ENCODE results near the gene HSD17B12.

The HSD17B12 gene

DNA sequence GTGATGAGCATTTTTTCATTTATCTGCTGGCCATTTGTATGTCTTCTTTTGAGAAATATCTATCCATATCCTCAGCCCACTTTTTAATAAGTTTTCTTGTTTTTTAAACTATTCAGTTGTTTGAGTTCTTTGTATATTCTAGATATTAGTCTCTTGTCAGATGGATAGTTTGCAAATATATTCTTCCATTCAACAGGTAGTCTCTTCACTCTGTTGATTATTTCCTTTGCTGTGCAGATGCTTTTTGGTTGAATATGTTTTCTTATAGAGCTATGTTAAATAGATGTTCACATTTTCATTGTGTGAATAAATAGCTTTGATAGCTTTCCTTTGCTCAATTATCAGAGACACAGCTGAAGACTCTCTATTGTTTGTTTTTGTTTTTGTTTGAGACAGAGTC lies 131.9 kb downstream of the HSD17B12 start:
- no peak for DNase-seq

DNA sequence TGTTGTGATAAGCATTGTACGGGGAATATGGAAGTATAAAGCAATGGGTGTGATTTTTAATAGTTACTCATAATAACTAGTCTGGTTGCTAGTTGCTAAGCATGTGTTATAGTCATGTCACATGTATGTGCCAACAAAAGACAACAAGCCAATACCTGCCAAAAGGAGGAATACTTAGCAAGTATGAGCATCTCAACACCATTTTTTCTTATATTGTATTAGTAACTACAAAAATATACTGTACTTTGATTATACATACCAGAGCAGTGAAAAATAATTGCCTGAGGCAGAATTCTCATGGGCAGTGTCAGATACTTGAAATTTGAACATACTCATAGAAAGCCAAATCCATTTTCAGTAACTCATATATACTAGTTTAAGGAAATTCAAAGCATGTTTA lies 137.7 kb downstream of the HSD17B12 start:
- DNase-seq = no peak

DNA sequence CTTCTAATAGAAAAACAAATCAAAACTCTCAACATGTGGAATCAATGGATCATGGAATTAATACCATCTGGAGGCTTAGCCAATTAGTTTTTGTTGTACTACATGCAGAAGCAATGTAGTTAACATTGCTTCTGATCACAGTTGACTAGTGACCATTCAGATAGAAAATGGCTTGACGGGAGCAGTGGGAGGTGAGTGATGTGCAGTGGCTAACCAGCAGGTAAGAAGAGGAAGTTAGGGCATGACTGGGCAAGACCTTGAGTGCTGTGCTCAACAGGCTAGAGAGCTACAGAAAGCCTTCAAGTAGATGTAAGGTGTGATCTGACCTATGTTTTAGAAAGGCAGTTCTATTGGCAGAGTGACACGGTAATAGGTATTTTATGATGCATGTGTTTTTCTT lies 139.4 kb downstream of the HSD17B12 start:
- no peak for DNase-seq

DNA sequence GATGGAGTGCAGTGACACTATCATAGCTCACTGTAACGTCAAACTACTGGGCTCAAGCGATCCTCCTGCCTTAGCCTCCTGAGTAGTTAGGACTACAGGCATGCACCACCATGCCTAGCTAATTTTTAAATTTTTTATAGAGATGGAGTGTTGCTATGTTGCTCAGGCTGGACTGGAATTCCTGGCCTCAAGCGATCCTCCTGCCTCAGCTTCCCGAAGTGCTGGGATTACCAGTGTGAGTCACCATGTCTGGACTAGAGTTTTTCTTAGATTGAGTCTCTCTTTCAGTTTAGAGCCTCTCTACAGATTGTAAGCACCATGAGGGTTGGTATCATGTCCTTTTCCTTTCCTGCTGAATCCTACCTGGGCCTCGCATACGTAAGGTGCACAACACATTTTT lies 142.8 kb downstream of the HSD17B12 start:
- DNase-seq = no peak

DNA sequence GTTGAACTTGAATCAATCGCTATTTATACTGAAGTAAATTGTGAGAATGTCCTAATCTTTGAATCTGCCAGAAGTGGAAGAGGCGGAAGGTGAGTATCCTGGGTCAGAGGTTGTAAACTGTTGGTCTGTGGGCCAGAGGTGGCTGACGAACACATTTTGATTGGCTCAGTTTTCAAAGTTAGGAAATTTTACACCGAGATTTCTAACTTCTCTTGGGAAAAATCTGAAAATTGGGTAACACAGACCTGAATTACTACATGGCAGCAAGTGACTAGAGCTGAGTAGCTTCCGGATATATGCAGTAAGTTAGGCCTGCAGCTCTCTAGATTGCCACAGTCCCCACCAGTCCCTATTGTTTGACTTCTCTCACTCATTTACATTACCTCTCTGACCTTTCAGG lies 143.3 kb downstream of the HSD17B12 start:
- DNase-seq = no peak

DNA sequence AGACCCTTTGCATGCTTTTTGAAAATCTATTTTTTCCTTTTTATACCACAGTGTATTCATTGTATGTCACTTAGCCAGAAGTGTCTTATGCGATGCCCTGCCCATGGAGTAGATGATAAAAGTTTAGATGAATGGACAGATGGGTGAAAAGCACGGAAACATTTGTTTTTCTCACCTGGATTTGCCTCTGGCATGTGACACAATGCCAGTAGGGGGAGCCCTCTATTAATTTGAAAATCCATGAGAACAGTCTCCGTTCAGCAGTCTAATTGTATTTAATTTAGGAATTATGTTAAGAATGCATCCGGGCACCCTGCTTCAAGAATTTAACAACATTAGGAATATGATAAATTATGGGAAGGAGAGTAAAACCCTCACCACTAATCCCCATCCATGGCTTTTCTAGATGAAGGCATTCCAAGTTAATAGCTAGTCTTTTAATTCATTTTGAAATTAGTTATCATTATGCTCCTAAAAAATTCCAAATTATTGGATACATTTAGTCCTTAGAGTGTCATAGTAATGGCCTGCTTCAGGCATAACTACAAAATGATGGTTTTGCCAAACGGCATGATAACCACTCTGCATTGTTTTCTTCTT lies 144.8 kb downstream of the HSD17B12 start:
- no peak for DNase-seq

DNA sequence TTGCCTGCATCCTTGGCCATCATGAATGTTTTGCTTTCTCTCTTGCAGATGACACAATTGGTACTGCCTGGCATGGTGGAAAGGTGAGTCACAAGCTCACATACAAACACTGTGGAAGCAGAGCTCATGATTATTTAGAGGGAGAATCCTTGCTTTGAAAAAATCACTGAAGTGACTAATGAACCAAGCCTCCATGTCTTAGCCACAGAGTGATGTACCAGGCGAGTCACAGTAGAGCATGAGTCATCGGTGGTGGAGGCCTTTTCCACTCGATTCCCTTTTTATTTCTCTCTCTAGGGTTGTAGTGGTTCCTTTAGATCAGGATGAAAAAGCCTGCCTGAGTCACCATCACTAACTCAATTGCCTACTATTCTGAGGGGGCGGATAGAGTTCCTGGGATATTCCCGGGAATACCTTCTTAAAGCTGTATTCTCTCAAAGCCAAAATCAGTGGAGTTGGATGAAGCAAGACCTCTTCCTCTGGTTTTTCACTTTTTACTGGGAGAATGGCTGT lies 150.4 kb downstream of the HSD17B12 start:
- no peak for DNase-seq

DNA sequence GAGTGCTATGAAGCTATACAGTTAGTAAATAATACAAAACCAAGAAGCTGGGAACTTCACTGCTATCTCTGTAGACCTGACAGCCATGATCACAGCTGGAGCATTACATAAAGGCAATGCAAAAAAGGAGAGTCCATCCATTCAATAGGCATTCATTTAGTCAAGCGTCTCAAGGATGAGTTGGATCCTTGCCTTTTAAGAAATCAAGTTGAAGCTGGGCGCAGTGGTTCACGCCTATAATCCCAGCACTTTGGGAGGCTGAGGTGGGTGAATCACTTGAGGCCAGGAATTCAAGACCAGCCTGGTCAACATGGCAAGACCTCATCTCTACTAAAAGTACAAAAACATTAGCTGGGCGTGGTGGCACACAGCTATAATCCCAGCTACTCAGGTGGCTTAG lies 152.0 kb downstream of the HSD17B12 start:
- DNase-seq = no peak

DNA sequence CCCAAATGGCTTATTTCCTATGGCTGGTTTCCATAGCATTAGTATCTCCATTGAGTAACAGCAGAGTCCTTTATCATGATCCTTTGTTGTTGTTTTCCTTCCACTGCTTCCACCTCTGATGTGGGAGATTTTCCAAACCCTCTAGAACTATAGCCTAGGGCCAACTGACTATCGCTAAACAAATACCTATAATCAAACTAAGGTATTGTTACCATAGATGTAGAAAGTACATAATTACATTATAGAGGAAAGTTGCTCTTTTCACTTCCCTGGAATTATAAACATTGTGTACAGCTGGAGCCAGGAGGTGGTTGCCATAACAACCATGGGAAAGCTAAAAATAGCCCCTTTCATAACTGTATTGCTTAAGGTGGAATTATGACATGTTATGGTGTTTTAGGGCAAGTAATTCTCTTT lies 153.1 kb downstream of the HSD17B12 start:
- no peak for DNase-seq

DNA sequence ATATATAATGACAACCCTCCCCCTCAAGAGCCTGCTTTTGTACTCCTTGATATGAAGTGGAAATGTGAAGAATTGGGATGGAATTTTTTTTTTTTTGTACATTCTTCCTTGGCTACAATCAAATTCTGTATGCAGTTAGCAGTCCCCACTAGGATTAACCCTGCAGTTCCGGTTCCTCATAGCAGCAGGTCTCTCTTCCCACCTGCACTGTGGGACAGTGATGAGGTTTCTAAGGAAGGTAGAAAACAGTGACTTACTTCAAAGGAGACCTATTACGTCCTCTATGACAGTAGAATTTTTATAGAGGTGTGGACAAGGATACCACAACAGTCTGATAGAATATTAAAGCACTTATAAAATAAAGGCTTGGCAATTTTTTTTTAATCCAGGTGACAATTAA lies 153.7 kb downstream of the HSD17B12 start:
- DNase-seq = no peak

DNA sequence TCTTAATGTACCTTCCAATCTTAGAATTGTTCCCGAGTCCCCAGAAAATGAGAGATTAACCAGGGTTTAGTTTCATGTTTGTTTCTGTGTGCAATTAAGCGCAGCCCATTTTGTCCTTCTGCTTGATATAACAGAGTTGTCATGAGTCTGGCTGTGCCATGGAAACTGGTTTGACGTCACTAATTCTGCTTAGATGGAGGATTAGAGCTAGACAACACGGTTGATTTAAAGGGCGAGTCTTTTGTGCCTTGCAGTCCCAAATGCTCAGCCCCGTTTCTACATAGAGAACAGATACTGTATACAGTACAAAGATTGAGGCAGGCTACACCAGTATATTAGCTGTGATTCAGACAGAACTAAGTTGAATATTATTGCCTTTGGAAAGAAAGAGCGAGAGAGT lies 154.6 kb downstream of the HSD17B12 start:
- no peak for DNase-seq

DNA sequence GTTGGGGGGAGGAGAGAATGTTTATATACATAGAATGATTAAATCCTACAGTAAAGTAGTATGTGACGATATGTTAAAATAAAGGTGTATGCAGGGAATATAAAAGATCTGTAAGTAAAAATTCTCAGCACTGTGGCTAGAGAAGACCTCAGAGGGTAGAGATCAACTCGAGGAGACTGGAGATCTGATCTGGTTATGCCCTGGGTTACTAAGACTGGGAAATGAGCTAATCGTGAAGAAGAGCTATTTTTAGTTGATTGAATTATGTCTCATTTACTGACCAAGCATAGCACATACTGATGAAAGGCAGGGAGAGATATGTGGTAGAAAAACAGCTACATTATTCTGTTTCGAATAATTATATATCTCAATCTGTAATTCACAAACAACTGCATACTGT lies 157.3 kb downstream of the HSD17B12 start:
- DNase-seq = no peak

DNA sequence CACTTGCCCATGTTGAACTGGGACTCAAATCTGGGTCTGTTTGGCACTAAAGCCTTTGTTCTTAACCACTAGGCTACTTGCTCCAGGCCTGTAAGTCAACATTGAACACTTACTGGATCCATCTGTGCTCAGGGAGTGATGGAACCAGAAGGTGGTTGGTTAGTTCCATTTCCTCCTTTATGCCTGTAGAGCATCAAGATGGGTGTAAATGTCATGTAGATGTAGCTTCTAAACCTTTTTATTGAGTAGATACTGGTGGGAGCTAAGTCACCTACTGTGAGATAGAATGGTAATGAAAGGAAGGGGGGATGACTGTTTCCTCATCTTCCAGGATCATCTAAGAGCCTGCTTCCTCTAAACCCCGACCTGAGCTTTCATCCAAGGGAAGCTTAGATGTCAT lies 161.5 kb downstream of the HSD17B12 start:
- DNase-seq = no peak

DNA sequence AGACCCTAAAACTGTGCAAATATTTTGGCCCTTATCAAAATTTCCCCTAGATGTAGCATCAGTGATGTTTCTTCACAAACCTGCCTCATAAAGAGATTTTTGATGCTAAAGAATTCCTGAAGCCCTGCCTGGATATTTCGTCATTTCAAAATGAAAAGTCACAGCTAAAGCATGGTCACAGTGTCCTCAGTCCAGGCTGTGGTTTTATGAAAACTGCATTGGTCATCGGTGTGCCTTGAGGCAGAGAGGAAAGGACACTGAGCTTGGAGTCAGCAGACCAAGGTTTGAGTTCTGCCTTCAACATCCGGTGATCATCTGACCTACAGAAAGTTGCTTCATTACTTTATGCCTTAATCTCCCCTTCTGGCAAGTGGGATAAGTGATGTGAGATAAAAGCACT lies 165.3 kb downstream of the HSD17B12 start:
- no peak for DNase-seq

DNA sequence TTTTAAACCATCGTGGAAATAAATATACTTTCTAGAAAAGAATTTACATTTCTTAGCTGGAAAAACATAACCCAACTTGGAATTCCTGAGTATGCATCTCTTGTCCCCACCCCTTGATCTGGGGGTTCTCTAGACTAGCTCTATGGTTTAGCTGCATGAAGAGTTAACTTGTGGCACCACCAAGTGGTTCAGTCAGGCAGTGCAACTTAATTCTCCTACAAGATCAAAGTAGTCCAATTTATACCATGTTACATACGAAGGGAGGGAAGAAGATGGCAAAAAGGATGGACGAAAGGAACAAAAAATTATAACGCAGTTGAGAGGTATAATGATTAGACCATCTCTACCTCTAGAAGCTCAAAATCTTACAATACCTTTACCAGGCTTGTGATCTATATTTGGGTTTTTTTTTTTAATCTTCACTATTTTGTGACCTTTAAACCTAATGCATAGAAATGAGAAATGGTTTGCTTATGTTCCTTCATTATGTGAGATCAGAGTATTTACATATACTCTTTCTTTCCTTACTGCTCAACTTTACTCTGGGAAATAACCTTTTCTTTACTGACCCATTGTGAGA lies 171.6 kb downstream of the HSD17B12 start:
- DNase-seq = peak; percentile 3

DNA sequence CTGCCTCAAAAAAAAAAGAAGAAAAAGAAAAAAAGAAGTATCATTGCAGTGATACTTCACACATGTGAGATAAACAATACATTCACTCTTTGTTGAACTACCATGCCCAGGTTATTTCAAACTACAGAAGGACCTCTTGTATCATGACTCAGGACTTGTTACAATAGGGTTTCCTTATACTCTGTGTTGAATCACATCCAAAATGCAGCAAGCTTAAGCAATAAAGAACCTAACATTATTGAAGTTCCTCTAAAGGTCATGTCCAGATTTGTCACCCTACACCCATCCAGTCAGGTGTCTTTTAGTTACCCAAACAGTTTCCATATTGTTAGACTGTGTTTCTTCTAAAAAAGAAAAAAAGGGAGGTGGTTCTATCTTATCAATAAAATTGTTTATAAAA lies 173.2 kb downstream of the HSD17B12 start:
- no peak for DNase-seq

DNA sequence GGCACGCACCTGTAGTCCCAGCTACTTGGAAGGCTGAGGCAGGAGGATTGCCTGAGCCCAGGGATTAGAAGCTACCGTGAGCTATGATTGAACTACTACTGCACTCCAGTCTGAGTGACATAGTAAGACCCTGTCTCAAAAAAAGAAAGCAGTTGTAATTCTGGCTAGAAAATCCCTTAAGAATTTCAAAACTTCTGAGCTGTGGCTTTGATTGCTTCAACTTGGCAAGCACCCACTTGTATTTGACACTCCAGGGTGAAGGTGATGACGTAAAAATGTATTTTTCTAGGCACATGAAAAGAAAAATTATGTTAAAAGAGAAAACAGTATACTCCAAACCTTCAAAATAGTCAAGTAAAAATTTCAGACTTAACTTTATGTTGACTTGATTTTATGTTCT lies 176.5 kb downstream of the HSD17B12 start:
- no peak for DNase-seq

DNA sequence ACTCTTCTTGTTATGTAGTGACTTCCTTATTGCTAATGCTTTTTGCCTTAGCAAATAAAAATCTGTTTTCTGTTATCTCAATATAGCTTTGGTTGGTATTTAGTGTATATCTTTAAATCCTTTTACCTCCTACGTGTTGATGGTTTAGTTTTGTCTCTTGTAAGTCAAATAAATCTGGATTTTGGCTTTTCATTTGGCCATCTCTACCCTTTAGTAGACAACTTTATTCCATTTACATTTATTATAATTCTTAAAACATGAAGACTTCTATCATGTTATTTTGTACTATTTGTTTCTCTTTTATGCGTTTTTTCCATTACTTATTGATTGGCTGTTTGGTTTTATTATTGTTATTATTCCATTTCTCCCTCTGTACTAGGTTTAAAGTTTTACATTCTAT lies 180.6 kb downstream of the HSD17B12 start:
- no peak for DNase-seq

DNA sequence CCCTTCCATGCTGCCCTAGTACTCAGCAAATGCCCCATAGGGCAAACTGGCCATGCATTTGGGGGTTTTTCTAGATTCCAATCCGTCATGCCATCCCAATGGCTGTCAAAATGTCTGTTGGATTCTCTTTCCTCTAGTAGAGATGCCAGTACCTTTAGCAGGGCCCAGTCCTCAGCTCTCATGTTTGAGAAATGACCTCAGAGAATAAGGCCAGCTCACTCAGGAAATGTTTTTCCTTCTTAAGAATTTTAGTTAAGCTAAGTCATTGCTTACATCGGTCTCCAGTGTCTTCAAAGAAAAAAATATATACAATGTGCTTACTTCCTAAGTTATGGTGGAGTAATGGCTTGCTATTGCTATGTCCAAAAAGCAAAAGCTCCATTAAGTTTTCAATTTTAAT lies 186.0 kb downstream of the HSD17B12 start:
- no peak for DNase-seq

DNA sequence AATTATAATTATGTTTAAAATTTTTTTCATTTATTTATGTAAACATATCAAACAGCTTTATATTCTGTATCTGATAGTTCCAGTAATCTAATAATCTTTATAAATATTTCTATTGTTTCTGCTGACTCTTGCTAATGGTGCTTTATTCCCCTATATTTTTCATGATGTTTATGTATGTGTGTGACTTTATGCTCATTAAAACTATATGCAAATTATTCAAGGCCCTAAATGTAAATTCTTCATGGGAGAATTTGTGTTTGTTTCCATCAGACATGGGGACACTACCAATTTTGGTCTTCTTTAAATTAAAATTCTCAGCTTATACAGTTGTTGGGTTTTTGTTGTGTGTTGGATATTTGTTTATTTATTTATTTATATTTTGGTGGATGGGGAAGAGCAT lies 186.4 kb downstream of the HSD17B12 start:
- no peak for DNase-seq

DNA sequence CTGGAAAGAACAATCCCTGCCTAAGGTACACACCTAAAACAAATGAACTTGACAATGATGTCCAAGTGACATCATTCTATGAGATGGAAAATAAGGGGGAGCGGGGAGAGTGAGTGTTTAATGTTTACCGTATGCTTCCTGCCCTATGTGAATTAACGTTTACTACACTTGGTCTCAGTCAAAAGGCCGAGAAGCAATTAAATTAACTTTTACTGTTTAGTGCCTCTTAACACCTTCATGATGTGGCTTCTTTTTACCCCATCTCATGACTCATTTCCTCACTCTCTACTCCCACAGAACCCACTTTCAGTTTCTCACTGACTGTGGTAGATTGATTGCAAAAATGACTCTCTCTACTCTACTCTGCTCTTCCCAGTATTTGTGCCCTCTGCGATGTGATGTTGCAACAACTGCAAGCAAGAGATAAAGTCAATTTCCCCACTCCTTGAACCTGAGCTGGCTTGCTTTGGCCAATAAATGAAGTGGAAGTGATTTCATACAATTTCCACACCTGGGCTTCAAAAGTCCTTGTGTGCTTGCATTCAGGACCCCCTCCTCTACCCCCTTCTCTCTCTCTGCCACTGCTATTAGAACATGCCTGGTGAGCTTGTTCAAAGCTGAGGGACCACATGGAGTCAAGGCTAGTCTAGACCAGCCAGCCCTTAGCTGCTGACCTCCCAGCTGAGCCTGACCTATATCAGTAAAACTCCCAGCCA lies 188.5 kb downstream of the HSD17B12 start:
- DNase-seq = no peak

DNA sequence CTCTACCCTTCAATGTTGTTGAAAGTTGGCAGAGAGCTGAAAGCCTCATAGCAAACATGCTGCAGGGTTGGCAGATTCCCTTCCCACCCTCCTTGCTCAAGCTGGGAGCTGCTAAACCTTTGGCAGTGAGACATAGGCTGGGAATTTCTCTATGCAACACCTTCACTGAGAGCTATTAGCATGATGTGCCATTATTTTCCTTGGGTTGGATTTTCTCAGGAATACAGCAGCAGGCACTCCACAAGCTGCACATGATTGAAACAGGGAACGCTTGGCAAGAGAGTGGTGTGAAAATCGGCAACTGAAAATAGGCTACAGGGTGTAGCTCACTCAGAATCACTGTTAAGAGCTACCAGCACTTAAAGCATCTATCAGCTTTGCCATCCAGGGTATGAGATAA lies 190.5 kb downstream of the HSD17B12 start:
- no peak for DNase-seq

DNA sequence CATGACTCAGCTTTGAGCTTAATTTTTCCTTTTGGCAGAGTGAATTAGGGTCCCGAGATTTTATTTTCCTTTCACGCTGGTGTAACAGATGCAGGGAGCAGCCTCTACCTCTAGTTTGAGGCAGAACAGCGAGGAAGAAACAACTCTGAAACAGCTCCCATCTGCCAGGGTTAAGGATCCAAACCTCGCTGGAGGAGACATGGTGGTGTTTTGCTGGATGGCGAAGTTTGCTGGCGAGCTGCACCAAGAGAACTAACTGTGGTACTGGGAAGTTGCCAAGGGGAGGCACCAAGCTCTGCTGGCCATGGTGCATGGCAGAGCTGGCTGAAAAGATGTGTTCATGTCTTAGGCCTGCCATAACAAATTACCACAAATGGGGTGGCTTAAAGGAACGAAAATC lies 192.5 kb downstream of the HSD17B12 start:
- no peak for DNase-seq

DNA sequence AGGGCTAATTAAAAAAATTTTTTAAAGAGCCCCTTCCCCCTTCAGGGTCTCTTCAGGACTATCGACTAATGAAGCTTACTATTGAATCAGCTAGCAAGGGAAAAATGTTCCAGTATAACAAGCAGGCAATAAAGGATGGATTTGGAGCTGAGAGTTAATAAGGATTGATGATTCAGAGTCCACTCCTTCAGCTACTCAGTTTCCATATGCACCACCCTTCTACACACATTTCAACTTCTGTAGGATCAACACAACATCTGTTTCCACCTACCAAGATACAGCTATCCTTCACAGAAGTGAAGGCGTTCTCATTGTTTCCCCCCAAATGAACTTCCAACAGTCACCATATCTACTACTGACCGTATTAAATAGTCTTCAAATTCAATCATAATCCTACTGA lies 193.5 kb downstream of the HSD17B12 start:
- DNase-seq = no peak

DNA sequence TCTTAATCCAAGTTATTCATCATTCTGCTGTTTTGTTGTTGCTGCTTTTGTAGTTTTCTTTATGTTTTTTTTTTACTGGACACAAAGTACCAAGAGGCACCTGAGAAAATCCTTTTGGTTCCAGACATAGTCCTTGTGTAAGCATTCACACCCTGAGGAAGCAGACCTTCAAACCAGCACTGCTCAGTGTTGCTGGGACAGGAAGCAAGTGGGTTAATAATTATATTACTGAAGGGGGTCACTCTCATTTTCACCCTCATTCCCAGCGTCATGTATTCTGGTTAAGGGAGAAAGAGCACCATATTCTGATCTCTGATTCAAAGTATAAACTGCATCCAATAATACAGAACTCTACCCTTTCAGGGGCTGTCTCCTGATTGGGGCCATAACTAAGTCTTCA lies 194.2 kb downstream of the HSD17B12 start:
- no peak for DNase-seq

Data from DMS 273 treated with DMSO at 0.1 percent for 48 hours (cell line).